ENCODE results near the gene LRIG2.

DNA sequence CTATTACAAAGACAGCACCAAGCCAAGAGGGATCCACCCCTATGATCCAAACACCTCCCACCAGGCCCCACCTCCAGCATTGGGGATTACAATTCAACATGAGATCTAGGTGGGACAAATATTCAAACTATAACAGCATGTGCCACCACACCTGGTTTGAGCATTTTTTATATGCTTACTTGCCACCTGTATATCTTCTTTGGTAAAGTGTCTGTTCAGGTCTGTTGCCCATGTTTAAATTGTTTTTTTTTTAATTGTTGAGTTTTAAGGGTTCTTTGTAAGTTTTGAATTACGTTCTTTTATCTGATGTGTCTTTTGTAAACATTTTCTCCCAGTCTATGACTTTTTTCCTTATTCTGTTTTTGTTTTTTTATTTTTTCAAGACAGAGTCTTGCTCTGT lies 83.4 kb downstream of the LRIG2 start:
- TF ChIP-seq, protein P1, sequence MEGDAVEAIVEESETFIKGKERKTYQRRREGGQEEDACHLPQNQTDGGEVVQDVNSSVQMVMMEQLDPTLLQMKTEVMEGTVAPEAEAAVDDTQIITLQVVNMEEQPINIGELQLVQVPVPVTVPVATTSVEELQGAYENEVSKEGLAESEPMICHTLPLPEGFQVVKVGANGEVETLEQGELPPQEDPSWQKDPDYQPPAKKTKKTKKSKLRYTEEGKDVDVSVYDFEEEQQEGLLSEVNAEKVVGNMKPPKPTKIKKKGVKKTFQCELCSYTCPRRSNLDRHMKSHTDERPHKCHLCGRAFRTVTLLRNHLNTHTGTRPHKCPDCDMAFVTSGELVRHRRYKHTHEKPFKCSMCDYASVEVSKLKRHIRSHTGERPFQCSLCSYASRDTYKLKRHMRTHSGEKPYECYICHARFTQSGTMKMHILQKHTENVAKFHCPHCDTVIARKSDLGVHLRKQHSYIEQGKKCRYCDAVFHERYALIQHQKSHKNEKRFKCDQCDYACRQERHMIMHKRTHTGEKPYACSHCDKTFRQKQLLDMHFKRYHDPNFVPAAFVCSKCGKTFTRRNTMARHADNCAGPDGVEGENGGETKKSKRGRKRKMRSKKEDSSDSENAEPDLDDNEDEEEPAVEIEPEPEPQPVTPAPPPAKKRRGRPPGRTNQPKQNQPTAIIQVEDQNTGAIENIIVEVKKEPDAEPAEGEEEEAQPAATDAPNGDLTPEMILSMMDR (IDR thresholded peaks at IDR 0.05), result no peak
- TF ChIP-seq EZH2 (IDR thresholded peaks at IDR 0.05; ENCODE audit: borderline replicate concordance, insufficient read depth, low read depth, low read length, poor library complexity, severe bottlenecking), result no peak

All from B cell (primary cell).